Stimulated activated effector memory CD8-positive, alpha-beta T cell treated with anti-CD3 and anti-CD28 coated beads, Interleukin-12 subunit alpha, Interleukin-12 subunit beta, amount 100 ng/mL, for 72 hours (primary cell): ENCODE results near the gene MARCHF3.

Experiments
- ATAC-seq: fragments of 150-1000 bp; cut with Tn5 transposase; 2 replicates; pipeline ENCODE4 v1.10.0; 2021
- DNase-seq, 2 donors: peaks; one replicate each; pipeline ENCODE4 v3.0.0; 2021 to 2022; ENCODE audit warnings: low spot score in 2 of 2
- H3K27ac Mint-ChIP-seq: one replicate; pipeline ENCODE4 v1.8.0; 2022; ENCODE audit warnings: mild to moderate bottlenecking, mixed read lengths
- H3K36me3 Mint-ChIP-seq: one replicate; pipeline ENCODE4 v1.8.0; 2022; ENCODE audit warnings: mild to moderate bottlenecking, mixed read lengths
- H3K4me1 Mint-ChIP-seq: one replicate; pipeline ENCODE4 v1.8.0; 2022; ENCODE audit warnings: mixed read lengths
- H3K4me3 Mint-ChIP-seq: one replicate; pipeline ENCODE4 v1.8.0; 2022; ENCODE audit warnings: mild to moderate bottlenecking, mixed read lengths
- H3K9me3 Mint-ChIP-seq: one replicate; pipeline ENCODE4 v1.8.0; 2022; ENCODE audit warnings: mixed read lengths

Gene MARCHF3

GRCh38 chr5:126881821-126882600 lies 148.3 kb downstream of the MARCHF3 start:
- H3K4me3 Mint-ChIP-seq = no peak overlapping the region
- no peak overlapping the region for H3K27ac Mint-ChIP-seq
- ATAC-seq = no peak
- no peaks in the 10 kb centered on the region for H3K4me1 Mint-ChIP-seq
- H3K9me3 Mint-ChIP-seq = no peaks in the 10 kb centered on the region
- no peaks in the 10 kb centered on the region for H3K36me3 Mint-ChIP-seq
- no peak for DNase-seq

- ATAC-seq (no peak), DNase-seq (no peak)
- Mint-ChIP-seq H3K4me3 (no peak overlapping the region), H3K27ac (no peak overlapping the region), H3K9me3 (no peaks in the 10 kb centered on the region), H3K4me1 (no peaks in the 10 kb centered on the region), H3K36me3 (no peaks in the 10 kb centered on the region)
Measured at GRCh38 chr5:126878634-126879033, 151.7 kb downstream of the MARCHF3 start.

GRCh38 chr5:126878085-126878484 lies 152.3 kb downstream of the MARCHF3 start:
- no peak for ATAC-seq

GRCh38 chr5:126877602-126878001 lies 152.8 kb downstream of the MARCHF3 start:
- Mint-ChIP-seq H3K36me3 (no peaks in the 10 kb centered on the region), H3K4me3 (no peak overlapping the region), H3K9me3 (no peaks in the 10 kb centered on the region), H3K4me1 (no peaks in the 10 kb centered on the region), H3K27ac (no peak overlapping the region)
- ATAC-seq = no peak
- no peak for DNase-seq

More at GRCh38 chr5:126878085-126878484, 152.3 kb downstream of the MARCHF3 start:
- no peaks in the 10 kb centered on the region for H3K9me3 Mint-ChIP-seq
- H3K4me3 Mint-ChIP-seq = no peak overlapping the region
- H3K27ac Mint-ChIP-seq = no peak overlapping the region
- no peaks in the 10 kb centered on the region for H3K4me1 Mint-ChIP-seq
- DNase-seq = no peak
- no peaks in the 10 kb centered on the region for H3K36me3 Mint-ChIP-seq

GRCh38 chr5:126875303-126875785 lies 155.0 kb downstream of the MARCHF3 start:
- Mint-ChIP-seq H3K36me3 (no peaks in the 10 kb centered on the region), H3K27ac (no peak overlapping the region), H3K4me1 (no peaks in the 10 kb centered on the region), H3K9me3 (no peaks in the 10 kb centered on the region), H3K4me3 (no peak overlapping the region)
- DNase-seq (no peak), ATAC-seq (no peak)

GRCh38 chr5:126872561-126873354 lies 157.6 kb downstream of the MARCHF3 start:
- Mint-ChIP-seq H3K4me1 (peaks cover 10% of the 10 kb centered on the region), H3K9me3 (no peaks in the 10 kb centered on the region), H3K27ac (no peak overlapping the region), H3K4me3 (no peak overlapping the region), H3K36me3 (no peaks in the 10 kb centered on the region)
- DNase-seq = no peak
- ATAC-seq = no peak

GRCh38 chr5:126871441-126871840 lies 158.9 kb downstream of the MARCHF3 start:
- Mint-ChIP-seq H3K36me3 (no peaks in the 10 kb centered on the region), H3K4me3 (no peak overlapping the region), H3K4me1 (peaks cover 10% of the 10 kb centered on the region), H3K9me3 (no peaks in the 10 kb centered on the region), H3K27ac (no peak overlapping the region)
- ATAC-seq (no peak), DNase-seq (no peak)

- H3K4me3 Mint-ChIP-seq = peak overlapping the region; percentile 50
- ATAC-seq (peak; percentile 56), DNase-seq (peak in 1 of 2 donors; percentile 50)
- H3K9me3 Mint-ChIP-seq = no peaks in the 10 kb centered on the region
- H3K27ac Mint-ChIP-seq = no peak overlapping the region
- H3K4me1 Mint-ChIP-seq = peaks cover 10% of the 10 kb centered on the region
- no peaks in the 10 kb centered on the region for H3K36me3 Mint-ChIP-seq
Measured at GRCh38 chr5:126869005-126869451, 161.3 kb downstream of the MARCHF3 start.

GRCh38 chr5:126868338-126869004 lies 161.9 kb downstream of the MARCHF3 start:
- H3K36me3 Mint-ChIP-seq = no peaks in the 10 kb centered on the region
- H3K4me1 Mint-ChIP-seq = peaks cover 10% of the 10 kb centered on the region
- no peak overlapping the region for H3K27ac Mint-ChIP-seq
- ATAC-seq (peak; percentile 8), DNase-seq (no peak)
- H3K4me3 Mint-ChIP-seq = peak overlapping the region; percentile 50
- H3K9me3 Mint-ChIP-seq = no peaks in the 10 kb centered on the region

- no peak overlapping the region for H3K4me3 Mint-ChIP-seq
Measured at GRCh38 chr5:126866851-126867636, 163.3 kb downstream of the MARCHF3 start.

GRCh38 chr5:126865299-126865698 lies 165.1 kb downstream of the MARCHF3 start:
- no peak overlapping the region for H3K4me3 Mint-ChIP-seq
- H3K4me1 Mint-ChIP-seq = peaks cover 10% of the 10 kb centered on the region
- DNase-seq = no peak
- no peaks in the 10 kb centered on the region for H3K9me3 Mint-ChIP-seq
- no peak overlapping the region for H3K27ac Mint-ChIP-seq
- no peaks in the 10 kb centered on the region for H3K36me3 Mint-ChIP-seq
- ATAC-seq = no peak

More at GRCh38 chr5:126866851-126867636, 163.3 kb downstream of the MARCHF3 start:
- no peak overlapping the region for H3K27ac Mint-ChIP-seq
- H3K4me1 Mint-ChIP-seq = peaks cover 10% of the 10 kb centered on the region
- ATAC-seq = no peak
- H3K36me3 Mint-ChIP-seq = no peaks in the 10 kb centered on the region
- DNase-seq = no peak
- no peaks in the 10 kb centered on the region for H3K9me3 Mint-ChIP-seq

GRCh38 chr5:126864042-126864688 lies 166.2 kb downstream of the MARCHF3 start:
- Mint-ChIP-seq H3K27ac (no peak overlapping the region), H3K4me3 (no peak overlapping the region), H3K9me3 (no peaks in the 10 kb centered on the region), H3K4me1 (peaks cover 8% of the 10 kb centered on the region), H3K36me3 (no peaks in the 10 kb centered on the region)
- DNase-seq (no peak), ATAC-seq (no peak)

- H3K4me3 Mint-ChIP-seq = no peak overlapping the region
- ATAC-seq = no peak
- DNase-seq = no peak
- H3K36me3 Mint-ChIP-seq = no peaks in the 10 kb centered on the region
- H3K9me3 Mint-ChIP-seq = no peaks in the 10 kb centered on the region
- peaks cover under 1% of the 10 kb centered on the region for H3K4me1 Mint-ChIP-seq
- no peak overlapping the region for H3K27ac Mint-ChIP-seq
Measured at GRCh38 chr5:126863402-126863801, 167.0 kb downstream of the MARCHF3 start.

GRCh38 chr5:126858441-126858840 lies 171.9 kb downstream of the MARCHF3 start:
- peaks cover 12% of the 10 kb centered on the region for H3K4me1 Mint-ChIP-seq
- H3K36me3 Mint-ChIP-seq = no peaks in the 10 kb centered on the region
- ATAC-seq (no peak), DNase-seq (no peak)
- no peak overlapping the region for H3K4me3 Mint-ChIP-seq
- H3K27ac Mint-ChIP-seq = no peak overlapping the region
- H3K9me3 Mint-ChIP-seq = no peaks in the 10 kb centered on the region
